K562 (cell line): ENCODE results near the gene GBF1.

ENCODE experiments used
- E2F1 ChIP-seq: sonication (generic); formaldehyde crosslinking; IDR thresholded peaks from 2 replicates; pipeline ENCODE4 v1.8.1; 2023; ENCODE audit warnings: mild to moderate bottlenecking, missing genetic modification reagents, moderate library complexity
- FOXK2 ChIP-seq, 2 experiments: fragments of 450-650 bp; IDR thresholded peaks in 1 of 2; conservative IDR thresholded peaks in 1 of 2; 2 replicates each; pipeline ENCODE4 v1.6.1; 2016; ENCODE audit warnings: low read depth in 2 of 2, mild to moderate bottlenecking in 1 of 2
- HDGF ChIP-seq: fragments of 450-650 bp; IDR thresholded peaks from 2 replicates; pipeline ENCODE4 v1.6.1; 2016
- HNRNPLL ChIP-seq: fragments of 200-400 bp; formaldehyde crosslinking; IDR thresholded peaks from 2 replicates; pipeline ENCODE4 v1.6.1; 2017; ENCODE audit warnings: low read length, low read depth, mild to moderate bottlenecking; ENCODE audit not compliant: poor library complexity, severe bottlenecking
- JUN ChIP-seq, 2 experiments: sonication (generic) in 1 of 2; formaldehyde crosslinking in 1 of 2; IDR thresholded peaks; 2 replicates each; pipeline versions ENCODE4 v1.6.1 to v1.8.0; 2012 to 2022; ENCODE audit warnings: borderline replicate concordance in 2 of 2, mild to moderate bottlenecking in 2 of 2, improper control_type of control experiment in 1 of 2, low read depth in 1 of 2, low read length in 1 of 2, missing genetic modification reagents in 1 of 2
- SIRT6 ChIP-seq: IDR thresholded peaks from one replicate; pipeline ENCODE4 v1.6.1; 2012; ENCODE audit warnings: low read depth, mild to moderate bottlenecking, control low read depth, inconsistent platforms, low read length, moderate library complexity
- SPI1 ChIP-seq: IDR thresholded peaks from 2 replicates; pipeline ENCODE4 v1.6.1; 2011; ENCODE audit warnings: low read depth, low read length, control low read depth, borderline replicate concordance
- TAF1 ChIP-seq: IDR thresholded peaks from 2 replicates; pipeline ENCODE4 v1.6.1; 2011; ENCODE audit warnings: mild to moderate bottlenecking, low read length, moderate library complexity; ENCODE audit not compliant: insufficient read depth, control insufficient read depth, severe bottlenecking; ENCODE audit errors: extremely low read depth

GRCh38 chr10:102405632-102406031, 160.3 kb downstream of the GBF1 start:
- TF ChIP-seq SPI1: no peak
- no peak for TF ChIP-seq JUN (IDR thresholded peaks at IDR 0.05; ENCODE audit: borderline replicate concordance, low read depth, low read length)
- TF ChIP-seq JUN (CRISPR knock-in tag; IDR thresholded peaks at IDR 0.05; ENCODE audit: borderline replicate concordance): no peak
- no peak for TF ChIP-seq SIRT6
- no peak for TF ChIP-seq TAF1
- TF ChIP-seq FOXK2 (conservative IDR thresholded peaks at IDR 0.05 in 1 of 2, IDR thresholded peaks at IDR 0.05 in 1 of 2; ENCODE audit: low read depth in 2 of 2): no peak
- TF ChIP-seq HNRNPLL: no peak
- TF ChIP-seq E2F1 (CRISPR knock-in tag): no peak
- no peak for TF ChIP-seq HDGF
